ENCODE measurements around the gene MAPK10.
"Not testable (repeated sequence)": the region's sequence is repeated elsewhere in the genome, so short reads cannot be mapped to it uniquely, and the experiment has no call there.

Gene MAPK10

DNA sequence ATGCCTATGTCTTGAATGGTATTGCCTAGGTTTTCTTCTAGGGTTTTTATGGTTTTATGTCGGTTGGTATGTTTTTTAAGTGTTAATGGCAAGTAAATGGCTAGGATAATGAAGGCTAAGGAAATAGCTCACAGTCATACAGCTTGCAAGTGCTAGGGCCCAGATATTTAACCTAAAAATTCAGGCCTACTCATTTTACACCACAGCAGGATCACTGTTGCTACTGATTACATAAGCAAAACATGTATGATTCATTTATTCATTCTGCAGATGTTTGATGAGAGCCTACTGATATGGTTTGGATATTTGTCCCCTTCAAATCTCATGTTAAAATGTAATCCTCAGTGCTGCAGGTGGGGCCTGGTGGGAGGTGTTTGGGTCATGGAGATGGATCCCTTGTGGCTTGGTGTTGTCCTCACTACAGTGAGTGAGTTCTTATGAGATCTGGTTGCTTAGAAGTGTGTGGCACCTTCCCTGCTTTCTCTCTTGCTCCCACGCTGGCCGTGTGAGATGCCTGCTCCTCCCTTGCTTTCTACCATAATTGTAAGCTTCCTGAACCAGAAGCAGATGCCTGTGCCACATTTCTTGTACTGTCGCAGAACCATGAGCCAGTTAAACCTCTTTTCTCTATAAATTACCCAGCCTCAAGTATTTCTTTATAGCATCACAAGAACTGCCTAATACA, 175.5 kb downstream of the MAPK10 start:
- no peak for DNase-seq (ENCODE audit: low spot score)

- DNase-seq (ENCODE audit: low spot score) = no peak
Observed at GRCh38 chr4:86181585-86181984, 178.3 kb downstream of the MAPK10 start.

DNA sequence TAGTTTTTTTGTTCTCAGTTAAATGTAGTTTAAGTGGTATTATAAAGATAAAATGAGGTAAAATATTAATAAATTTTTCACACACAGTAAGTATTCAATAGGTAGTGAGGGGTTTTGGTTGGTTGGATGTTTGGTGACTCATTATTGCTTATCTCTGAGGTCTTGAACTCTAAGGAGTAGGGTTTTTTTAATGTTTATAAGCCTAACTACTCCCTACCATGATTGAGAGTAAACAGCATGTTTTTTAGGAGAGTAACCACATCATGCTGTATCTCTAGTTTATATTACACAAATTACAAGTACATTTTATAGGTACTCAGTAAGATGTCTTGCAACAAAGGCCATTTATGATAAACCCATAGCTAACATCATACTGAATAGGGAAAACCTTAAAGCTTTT, 181.6 kb downstream of the MAPK10 start:
- no peak for DNase-seq (ENCODE audit: low spot score)

GRCh38 chr4:86174506-86174905, 185.3 kb downstream of the MAPK10 start:
- DNase-seq (ENCODE audit: low spot score) = no peak

- not testable (repeated sequence) for DNase-seq (ENCODE audit: low spot score)
Observed at GRCh38 chr4:86168335-86168734, 191.5 kb downstream of the MAPK10 start.

DNA sequence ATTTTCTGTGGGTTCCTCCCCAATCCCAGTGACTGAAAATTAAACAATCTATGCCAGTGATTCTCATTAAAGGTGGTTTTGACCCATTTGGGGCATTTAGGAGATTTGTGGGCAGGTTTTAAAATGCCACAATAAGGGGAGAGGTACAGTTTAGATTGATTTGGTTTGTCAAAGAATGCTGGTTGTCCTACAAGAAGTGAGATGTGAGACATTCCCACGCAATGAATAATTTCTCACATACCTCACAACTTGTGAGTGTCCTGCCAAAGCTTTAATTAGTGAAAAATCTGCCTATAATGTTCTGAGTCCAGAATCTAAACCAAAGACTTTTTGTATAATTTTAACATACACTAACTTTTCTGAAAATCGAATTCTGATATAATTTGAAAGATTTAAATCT, 199.4 kb downstream of the MAPK10 start:
- DNase-seq (ENCODE audit: low spot score) = no peak

GRCh38 chr4:86159216-86159615, 200.6 kb downstream of the MAPK10 start:
- no peak for DNase-seq (ENCODE audit: low spot score)

- DNase-seq (ENCODE audit: low spot score) = no peak
Observed at GRCh38 chr4:86156531-86156930, 203.3 kb downstream of the MAPK10 start.

- no peak for DNase-seq (ENCODE audit: low spot score)
Observed at GRCh38 chr4:86155766-86156165, 204.1 kb downstream of the MAPK10 start.

DNA sequence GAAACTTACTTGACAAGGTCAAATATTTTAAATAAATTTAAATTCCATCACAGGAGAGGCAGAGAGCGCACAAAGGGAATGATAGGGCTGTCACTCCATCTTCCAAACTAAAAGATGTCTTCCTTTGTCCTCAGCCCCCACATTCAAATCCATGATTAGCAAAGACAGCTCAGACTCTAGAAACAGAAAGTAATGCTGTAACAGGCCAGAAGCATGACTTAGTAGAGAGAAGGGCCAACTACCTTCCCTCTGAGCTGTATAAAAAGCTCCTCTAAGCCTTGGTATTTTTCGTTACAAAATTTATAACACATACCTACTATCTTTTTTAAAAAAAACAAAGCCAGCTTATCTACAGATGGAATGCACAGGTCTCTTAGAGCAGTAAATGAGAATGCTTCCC, 207.4 kb downstream of the MAPK10 start:
- no peak for DNase-seq (ENCODE audit: low spot score)

DNA sequence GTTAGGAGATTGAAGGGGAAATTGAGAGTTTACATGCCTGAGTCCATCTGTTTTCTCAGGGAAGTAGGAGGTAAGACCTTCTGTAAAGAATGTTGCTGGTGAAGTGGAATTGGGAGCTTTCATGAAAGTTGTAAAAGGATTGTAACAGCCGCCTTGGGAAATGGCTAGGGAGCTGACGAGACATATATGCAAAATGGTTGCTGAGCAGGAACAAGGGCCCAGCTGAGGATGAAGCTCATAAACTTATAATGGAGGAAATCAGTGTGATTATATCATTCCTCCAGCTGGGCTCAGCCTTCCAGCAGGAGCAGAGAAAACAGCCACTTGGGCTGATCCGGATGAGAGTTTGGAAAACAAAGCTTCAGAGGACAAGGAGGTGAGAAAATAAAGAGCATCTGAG, 208.7 kb downstream of the MAPK10 start:
- no peak for DNase-seq (ENCODE audit: low spot score)

GRCh38 chr4:86141161-86141560, 218.7 kb downstream of the MAPK10 start:
- no peak for DNase-seq (ENCODE audit: low spot score)

GRCh38 chr4:86132468-86132867, 227.4 kb downstream of the MAPK10 start:
- DNase-seq (ENCODE audit: low spot score) = no peak

DNA sequence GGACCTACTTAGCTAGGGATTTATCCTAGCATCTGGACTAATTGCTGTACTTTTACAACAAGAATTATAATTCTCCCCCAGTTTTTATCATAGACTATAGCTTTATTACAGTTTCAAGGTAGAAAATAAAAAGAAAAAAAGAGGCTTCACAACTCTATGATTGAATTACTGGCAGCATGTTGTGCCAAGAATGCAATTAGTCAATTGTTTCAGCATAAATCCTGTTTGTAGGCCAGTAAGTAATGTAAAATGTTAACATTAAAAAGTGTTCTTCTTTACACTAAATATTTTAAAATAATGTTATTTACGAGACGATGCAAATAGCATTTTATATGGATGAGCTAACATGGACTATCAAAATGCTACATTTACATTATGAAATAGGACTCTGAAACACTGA, 228.4 kb downstream of the MAPK10 start:
- no peak for DNase-seq (ENCODE audit: low spot score)

- no peak for DNase-seq (ENCODE audit: low spot score)
Observed at GRCh38 chr4:86130160-86130933, 229.5 kb downstream of the MAPK10 start.

- no peak for DNase-seq (ENCODE audit: low spot score)
Observed at GRCh38 chr4:86129546-86129945, 230.3 kb downstream of the MAPK10 start.

DNA sequence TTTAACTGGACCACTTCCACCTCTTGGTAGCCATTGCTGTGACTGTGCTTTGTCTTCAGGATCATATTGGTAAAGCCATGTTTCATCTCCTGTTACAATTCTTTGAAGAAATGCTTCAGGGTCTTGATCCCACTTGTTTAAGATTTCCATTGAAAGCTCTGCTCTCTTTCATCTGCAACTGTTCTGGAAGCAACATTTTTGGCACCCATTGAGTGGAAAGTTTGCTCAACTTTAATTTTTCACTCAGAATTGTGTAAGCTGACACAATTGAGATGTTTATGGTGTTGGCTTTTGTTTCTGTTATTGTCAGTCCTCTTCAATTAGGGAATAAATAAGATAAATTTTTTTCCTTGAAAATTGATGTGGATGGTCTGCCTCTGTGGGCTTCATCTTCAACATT, 237.4 kb downstream of the MAPK10 start:
- DNase-seq (ENCODE audit: low spot score) = no peak

DNA sequence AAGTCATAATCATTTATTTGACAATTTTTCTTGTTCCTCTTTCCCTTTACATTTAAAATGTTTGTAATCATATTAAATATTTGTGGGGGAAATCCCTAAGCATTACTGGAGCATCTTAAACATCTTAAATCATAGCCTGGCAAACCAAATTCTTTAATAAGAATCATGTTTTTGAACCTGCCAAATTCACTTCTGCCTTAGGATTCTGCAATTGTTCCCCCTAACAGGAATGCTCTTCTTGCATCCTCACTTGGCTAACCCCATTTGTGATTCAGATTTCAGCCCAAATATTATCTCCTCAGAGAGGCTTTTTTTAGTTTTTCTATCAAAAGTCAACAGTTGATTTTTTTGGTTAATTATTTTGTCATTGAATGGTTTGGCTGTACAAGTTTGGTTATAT, 241.1 kb downstream of the MAPK10 start:
- no peak for DNase-seq (ENCODE audit: low spot score)

DNA sequence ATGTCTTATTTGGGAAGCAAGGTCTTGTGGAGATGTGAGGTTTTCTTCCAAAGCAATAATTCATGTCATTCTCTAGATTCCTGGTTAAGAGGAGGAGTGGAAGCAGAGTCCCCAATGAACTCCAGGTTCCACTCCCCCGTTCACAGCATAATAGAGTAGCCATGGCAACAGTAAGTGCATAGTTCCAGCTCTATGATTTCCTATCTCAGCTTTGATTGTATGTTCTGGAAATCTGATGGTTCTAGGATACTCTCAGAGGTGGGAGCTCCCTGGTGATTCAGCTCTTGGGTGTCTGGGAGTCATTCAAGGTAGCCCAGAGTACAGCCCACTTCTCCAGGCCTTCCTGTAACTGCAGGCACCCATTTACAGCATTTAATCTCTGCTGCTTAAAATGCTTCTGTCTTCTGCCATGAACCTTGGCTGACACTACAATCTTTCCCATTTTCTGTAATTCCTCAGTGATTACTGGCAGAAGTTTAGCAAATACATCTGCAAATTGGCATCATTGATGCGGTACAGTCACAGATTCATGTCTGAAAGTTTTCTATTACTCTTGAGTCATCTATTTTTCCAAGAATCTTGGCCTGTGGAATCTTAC, 242.0 kb downstream of the MAPK10 start:
- no peak for DNase-seq (ENCODE audit: low spot score)

GRCh38 chr4:86114563-86114962, 245.3 kb downstream of the MAPK10 start:
- no peak for DNase-seq (ENCODE audit: low spot score)

DNA sequence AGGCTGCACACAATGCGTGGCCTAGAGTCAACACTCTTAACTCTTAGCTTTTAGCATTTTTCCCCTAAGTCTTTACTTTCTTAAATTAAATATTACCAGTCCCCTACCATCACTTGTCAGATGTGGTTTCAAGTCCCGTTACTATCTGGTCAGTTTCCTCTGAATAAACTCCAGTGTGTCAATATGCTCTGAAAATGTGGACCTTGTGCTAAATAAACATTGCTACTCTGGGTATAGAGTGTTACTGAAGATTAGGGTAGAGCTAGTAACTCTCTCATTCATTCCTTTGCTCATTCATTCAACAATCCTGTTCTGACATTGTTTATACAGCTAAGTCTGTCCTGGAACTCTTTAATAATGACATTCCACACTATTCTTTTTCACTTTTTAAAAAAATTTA, 251.0 kb downstream of the MAPK10 start:
- no peak for DNase-seq (ENCODE audit: low spot score)

DNA sequence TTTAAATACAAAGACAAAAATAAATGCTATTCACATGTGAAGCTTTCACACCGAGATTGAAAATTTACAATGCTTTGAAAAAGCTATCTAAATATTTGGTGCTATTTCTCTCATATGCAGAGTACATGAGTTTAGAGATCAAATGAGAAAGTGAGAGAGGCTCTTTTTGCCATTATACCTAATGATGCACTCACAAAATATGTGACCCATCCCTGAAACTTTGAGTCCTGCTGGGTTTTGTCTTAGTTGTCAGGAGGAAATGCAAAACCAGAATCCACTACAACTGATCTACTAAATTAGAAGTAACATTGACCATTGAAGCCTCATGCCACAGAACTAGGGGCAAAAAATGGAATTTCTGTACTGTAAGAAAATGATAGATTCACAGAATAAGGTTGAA, 251.7 kb downstream of the MAPK10 start:
- no peak for DNase-seq (ENCODE audit: low spot score)

DNA sequence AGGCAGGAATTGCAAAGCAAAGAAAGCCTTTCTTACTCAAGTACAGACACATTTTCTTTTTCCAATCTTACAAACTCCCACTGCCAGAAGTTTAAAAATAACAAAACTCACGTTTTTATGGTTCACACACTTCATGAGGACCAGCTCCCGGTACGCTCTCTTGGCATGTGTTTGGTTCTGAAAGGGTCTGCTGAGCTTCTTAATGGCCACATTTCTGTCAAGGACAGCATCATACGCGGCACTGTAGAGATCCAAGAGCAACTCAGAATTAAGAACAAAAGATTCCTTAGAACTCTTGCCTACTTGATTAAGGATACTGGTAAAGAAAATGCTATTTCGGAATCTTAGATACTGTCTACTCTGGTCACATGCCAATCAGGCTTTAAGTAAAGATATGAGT, 252.7 kb downstream of the MAPK10 start:
- DNase-seq (ENCODE audit: low spot score) = no peak
